SW480 (cell line): ENCODE measurements around the gene RSL1D1.
"Not testable (repeated sequence)": the region's sequence is repeated elsewhere in the genome, so short reads cannot be mapped to it uniquely, and the experiment has no call there.

Experiments used
- DNase-seq: peaks from one replicate; pipeline ENCODE4 v3.0.0-alpha.2; 2016; ENCODE audit warnings: low spot score

The RSL1D1 gene

DNA sequence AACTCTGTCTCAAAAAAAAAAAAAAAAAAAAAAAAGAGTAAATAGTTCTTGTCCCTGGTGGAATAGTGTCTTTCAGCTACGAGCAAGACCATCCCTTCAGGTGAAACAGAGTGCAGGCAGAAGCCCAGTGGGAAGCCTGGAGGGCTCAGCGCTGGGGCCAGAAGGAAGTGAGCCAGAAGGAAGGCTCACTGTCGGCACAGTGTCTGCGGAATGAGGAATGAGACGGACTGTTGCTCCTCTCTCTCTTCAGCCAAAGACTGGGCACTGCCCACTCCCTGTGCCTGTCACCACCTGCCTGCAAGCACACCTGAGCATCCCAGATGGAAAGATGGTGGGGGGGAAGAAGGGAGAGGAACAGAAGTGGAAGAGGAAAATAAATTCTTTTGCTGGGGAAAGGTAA lies 7.5 kb downstream of the RSL1D1 start:
- DNase-seq, result no peak

DNA sequence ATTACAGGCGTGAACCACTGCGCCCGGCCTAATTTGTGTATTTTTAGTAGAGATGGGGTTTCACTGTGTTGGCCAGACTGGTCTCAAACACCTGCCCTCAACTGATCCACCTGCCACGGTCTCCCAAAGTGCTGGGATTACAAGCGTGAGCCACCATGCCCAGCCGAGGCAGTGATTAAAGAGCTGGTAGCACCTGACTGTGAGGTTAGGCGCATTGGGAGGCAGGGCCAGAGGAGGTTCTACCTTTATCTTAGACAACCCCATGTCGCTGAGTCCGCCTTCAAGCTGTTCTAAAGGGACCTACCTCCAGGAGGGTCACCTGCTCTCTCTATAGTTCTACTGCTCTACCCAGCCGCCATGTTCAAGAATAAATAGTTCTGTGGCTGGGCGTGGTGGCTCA lies 8.1 kb downstream of the RSL1D1 start:
- DNase-seq, result no peak

DNA sequence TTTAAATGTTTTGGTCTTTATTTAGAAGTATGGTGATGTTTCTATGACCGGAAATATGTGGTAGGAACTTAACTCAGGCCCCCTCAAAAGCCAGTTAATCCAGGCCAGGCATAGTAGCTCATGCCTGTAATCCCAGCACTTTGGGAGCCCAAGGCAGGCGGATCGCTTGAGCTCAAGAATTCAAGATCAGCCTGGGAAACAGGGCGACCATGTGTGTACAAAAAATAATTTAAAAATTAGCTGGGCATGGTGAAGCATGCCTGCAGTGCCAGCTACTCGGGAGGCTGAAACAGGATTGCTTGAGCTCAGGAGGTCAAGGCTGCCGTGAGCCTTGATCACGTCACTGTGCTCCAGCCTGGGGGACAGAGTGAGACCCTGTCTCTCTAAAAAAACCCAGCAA lies 10.3 kb downstream of the RSL1D1 start:
- no peak for DNase-seq

DNA sequence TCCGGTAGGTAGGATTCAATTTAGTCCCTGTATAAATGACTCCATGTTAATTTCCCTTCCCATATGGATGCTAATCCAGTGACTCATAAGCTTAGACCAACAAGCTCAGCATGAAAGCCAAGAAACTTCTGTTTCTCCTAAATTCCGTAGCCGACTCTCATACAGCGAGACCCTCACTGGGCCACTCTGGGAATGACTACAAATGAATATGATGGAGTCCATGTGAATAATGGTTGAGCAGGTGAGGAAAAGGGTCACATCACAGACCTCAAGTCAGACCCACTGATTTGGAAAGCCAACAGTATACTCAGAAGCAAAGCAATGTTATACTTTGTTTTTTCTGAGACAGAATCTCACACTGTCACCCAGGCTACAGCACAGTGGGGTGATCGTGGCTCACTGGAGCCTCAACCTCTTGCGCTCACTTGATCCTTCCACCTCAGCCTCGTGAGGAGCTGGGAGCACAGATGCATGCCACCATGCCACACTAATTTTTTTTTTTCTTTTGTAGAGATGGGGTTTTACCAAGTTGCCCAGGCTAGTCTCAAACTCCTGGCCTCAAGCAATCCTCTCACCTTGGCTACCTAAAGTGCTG lies 14.6 kb downstream of the RSL1D1 start:
- no peak for DNase-seq

DNA sequence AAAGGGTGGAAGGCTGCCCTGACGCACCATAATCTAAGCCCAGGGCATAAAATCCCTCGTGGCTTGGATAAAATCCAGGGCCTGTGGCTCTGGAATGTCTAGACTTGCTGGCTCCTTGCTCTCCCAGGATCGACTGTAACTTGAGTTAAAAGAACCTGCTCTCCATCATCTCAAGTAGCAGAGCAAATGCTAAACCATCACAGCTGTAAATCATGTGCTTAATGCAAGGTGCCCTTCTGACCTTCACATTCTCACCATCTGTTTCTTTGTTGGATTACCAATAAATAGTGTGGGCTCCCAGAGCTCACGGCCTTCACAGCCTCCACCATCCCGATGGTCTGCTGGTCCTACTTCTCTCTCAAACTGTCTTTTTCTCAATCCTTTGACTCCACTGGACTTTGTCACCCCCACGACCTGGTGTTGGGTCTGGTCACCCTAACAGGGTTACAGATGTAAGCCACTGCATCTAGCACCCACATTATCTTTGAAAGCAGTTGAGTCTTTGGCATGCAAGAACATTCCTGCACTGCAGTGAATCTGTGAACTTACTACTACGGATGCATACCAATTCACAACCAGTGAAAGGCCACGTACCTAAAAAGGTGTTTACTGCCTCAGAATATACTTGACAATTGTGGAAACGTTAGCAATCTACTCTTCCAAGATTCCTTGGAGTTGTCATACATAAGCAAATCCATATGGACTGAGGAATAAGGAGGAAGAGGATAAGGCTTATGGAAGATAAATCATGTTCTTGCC lies 15.3 kb downstream of the RSL1D1 start:
- no peak for DNase-seq

DNA sequence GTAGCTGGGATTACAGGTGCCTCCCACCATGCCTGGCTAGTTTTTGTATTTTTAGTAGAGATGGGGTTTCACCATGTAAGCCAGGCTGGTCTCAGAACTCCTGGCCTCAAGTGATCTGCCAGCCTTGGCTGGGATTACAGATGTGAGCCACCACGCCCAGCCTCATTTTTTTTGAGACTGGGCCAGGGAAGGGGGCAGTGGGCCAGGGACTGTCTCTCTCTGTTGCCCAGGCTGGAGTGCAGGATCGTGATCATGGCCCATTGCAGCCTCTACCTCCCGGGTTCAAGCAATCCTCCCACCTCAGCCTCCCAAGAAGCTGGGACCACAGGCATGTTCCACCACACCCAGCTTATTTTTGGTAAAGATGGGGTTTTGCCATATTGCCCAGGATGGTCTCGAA lies 16.0 kb downstream of the RSL1D1 start:
- no peak for DNase-seq

DNA sequence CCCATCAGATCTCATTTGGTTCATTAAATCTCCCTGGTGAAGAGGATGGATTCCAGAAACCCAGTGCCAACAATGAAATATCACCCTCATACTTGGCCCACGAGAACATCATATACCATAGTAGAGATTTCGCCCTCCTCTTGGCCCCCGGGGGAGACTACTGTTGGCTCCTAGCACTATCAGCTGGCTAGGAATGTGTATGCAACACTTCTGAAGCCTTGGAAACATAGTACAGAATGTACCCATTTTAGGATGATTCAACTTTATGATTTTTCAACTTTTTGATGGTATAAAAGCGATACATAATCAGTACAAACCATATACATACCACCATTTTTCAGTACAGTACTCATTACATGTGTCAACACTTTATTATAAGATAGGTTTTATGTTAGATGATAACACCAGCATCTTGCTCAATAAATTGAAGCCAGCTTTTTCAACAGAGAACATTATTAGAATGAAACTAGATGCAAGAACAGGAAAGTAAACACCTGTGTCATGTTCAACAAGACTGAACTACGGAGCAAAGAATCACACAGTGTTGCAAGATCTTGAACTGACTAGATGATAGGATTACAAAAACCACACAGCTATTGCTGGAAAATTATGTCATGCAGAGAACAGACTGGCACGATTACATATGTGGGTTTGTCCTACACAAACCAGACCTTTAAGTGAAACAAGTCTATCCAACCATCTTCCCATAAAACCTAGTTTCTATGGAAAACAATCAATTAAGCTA lies 17.2 kb downstream of the RSL1D1 start:
- no peak for DNase-seq

DNA sequence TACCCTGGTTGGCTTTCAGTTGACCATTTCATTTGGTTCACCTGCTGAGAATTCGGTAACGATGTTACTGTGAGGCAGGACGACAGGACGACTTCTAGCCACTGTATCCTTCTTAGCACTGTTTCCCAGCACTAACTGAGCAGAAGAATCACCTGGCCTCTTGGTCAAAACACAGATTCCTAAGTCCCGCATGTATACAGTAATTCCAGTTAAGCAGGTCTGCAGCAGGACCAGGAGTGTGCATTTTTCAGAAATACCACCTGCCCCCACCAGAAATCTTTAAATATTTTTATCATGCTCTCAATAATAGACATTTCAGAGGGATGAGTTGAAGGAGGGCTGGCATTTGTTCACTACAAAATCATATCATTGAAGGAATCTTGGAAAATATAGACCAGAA lies 22.6 kb downstream of the RSL1D1 start:
- no peak for DNase-seq

DNA sequence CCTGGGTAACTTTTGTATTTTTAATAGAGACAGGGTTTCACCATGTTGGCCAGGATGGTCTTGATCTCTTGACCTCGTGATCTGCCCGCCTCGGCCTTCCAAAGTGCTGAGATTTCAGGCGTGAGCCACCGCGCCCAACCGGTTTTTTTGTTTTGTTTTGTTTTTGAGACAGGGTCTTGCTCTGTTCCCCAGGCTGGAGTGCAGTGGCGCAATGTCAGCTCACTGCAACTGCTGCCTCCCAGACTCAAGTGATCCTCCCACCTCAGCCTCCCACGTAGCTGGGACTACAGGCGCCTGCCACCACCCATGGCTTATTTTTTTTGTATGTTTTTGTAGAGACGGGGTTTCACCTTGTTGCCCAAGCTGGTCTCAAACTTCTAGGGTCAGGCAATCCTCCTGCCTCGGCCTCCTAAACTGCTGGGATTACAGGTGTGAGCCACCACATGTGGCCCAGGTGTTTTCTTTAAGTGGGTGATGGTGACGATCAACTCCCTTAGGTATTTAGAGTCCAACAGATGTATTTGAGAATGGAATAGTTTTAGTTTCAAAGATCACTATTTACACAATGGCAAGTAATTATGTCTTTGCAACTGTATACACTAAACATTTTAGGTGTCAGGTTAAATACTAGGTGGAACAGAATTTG lies 25.7 kb downstream of the RSL1D1 start:
- DNase-seq, result not testable (repeated sequence)

DNA sequence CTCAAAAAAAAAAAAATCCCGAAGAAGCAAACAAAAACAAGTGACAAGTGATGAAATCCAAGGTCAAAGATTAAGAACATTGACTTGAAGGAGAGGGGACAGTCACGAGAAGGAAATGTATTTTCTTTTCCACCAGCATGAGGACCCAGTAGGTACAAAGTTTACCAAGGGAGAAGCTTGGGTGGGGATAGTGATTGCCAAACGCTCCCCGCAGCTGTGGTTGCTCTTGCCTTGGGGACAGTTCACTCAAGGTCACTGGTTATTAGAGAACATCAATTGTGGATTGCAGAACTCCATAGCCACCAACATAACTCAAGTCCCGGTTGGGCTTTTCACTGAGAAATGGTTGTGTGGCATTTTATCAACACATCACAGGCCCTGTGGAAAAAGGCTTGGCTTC lies 27.0 kb downstream of the RSL1D1 start:
- peak; percentile 13 for DNase-seq

DNA sequence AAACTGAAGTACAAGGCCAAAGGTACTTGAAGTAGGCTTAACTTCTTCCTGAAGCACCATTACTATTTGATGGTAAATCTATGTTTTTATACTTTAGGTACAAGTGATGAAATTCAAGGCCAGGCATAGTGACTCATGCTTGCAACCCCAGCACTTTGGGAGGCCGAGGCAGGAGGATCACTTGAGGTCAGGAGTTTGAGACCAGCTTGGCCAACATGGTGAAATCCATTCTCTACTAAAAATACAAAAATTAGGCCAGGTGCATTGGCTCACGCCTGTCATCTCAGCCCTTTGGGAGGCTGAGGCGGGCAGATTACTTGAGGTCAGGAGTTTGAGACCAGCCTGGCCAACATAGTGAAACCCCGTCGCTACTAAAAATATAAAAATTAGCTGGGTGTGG lies 27.7 kb downstream of the RSL1D1 start:
- DNase-seq, result not testable (repeated sequence)

DNA sequence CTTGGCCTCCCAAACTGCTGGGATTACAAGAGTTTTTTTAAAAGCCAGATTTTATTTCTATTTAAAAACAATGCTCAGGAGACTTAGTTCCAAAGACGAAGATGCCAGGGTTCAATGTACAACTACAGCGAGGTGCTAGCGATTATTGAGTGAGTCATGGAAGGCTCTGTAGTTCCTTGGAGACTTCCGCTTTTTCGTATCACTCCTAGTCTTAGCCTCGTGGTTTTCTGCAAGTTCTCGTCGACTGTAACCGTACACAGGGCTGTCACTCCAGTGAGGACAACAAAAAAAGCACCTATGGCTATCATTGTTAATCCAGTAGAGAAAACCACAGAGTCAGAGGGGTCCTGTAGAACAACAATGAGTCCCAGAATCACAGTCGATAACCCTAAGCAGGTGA lies 31.5 kb downstream of the RSL1D1 start:
- DNase-seq, result no peak

DNA sequence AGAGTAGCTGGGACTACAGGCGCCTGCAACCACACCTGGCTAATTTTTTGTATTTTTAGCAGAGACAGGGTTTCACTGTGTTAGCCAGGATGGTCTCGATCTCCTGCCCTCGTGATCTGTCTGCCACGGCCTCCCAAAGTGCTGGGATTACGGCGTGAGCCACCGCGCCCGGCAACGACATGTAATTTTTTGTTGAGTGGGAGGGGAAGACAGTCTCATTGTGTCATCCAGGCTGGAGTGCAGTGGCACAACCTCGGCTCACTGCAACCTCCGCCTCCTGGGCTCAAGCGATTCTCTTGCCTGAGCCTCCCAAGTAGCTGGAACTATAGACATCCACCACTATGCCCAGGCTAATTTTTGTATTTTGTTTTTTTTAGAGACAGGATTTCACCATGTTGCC lies 32.4 kb downstream of the RSL1D1 start:
- DNase-seq, result not testable (repeated sequence)

DNA sequence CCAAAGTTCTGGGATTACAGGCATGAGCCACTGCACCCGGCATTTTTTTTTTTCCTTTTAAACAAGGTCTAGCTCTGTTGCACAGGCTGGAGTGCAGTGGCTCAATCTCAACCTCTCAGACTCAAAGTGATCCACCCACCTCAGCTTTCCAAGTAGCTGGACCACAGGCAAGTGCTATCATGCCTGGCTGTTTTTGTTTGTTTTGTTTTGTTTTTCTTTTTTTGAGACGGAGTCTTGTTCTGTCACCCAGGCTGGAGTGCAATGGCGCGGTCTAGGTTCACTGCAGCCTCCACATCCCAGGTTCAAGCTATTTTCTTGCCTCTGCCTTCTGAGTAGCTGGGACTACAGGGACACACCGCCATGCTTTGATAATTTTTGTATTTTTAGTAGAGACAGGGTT lies 35.2 kb downstream of the RSL1D1 start:
- DNase-seq, result no peak

DNA sequence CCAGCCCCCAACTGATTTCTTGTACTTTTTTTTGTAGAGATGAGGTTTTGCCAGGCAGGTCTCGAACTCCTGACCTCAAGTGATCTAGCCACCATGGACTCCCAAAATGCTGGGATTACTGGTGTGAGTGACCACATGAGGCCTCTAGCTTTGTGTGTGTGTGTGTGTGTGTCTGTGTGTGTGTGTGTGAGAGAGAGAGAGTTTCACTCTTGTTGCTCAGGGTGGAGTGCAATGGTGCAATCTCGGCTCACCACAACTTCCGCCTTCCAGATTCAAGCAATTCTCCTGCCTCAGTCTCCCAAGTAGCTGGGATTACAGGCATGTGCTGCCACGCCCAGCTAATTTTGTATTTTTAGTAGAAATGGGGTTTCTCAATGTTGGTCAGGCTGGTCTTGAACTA lies 36.5 kb downstream of the RSL1D1 start:
- DNase-seq, result not testable (repeated sequence)

DNA sequence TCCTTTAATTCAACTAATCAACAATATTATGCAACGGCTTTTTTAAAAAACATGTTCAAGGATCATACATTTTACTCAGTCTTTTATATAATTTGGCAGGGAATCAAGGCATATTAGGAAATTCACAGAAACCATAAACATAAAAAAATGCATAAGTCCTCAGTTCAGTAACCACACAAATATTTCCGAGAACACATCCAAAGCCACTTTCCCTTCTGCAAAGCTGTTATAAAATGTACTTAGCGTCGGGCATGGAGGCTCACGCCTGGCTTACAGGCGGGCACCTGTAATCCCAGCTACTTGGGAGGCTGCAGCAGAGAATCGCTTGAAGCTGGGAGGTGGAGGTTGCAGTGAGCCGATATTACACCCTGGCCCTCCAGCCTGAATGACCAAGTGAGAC lies 44.6 kb downstream of the RSL1D1 start:
- DNase-seq, result no peak

DNA sequence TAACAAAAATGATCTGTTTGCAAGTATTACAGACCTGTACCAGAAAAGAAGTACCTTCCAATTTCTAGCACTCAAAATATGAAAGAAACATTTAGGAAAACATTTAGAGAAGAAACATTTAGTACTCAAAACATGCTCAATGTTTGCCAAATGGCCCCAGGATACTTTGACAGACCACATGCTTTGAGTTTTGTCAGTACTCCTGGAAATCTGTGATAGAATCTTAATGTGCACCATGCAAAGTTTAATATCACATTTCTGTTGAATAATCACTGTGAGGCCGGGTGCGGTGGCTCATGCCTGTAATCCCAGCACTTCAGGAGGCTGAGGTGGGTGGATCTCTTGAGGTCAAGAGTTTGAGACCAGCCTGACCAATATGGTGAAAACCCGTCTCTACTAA lies 45.8 kb downstream of the RSL1D1 start:
- no peak for DNase-seq

DNA sequence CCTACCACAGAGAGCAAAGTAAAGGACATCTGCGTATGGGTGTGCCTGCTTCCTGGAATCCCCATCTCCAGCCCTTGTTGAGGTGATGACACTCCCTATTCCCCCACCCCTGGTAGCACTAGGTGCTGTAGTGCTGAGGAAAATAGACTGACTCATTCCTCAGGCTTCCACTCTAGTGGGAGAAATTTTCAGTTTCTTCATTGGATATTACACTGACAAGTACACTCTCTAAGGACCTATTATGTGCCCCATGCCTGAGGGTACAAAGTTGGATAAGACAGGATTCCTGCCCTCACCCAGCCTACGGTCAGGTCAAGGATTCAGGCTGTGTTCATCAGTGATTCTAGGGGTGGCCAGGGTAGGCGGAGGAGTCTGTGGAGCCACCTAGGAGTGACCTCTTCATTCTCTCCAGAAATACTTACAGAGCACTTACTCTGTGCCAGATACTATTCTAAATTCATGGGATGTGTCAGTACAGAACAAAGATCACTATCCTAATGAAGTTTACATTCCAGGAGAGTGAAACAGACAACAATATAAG lies 49.8 kb downstream of the RSL1D1 start:
- no peak for DNase-seq

DNA sequence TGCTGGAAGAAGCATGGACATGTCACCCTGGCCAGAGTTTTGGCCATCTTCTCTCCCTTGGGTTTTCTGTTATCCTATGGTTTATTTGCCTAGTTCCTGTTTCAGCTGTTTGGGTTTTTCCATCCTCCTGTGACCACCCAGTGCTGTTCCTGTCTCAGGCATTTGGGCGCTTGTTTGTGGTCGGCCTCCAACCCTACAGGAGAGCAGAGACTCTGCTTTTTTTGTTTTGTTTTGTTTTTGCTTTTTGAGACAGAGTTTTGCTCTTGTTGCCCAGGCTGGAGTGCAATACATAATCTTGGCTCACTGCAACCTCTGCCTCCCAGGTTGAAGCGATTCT lies 51.0 kb downstream of the RSL1D1 start:
- no peak for DNase-seq

DNA sequence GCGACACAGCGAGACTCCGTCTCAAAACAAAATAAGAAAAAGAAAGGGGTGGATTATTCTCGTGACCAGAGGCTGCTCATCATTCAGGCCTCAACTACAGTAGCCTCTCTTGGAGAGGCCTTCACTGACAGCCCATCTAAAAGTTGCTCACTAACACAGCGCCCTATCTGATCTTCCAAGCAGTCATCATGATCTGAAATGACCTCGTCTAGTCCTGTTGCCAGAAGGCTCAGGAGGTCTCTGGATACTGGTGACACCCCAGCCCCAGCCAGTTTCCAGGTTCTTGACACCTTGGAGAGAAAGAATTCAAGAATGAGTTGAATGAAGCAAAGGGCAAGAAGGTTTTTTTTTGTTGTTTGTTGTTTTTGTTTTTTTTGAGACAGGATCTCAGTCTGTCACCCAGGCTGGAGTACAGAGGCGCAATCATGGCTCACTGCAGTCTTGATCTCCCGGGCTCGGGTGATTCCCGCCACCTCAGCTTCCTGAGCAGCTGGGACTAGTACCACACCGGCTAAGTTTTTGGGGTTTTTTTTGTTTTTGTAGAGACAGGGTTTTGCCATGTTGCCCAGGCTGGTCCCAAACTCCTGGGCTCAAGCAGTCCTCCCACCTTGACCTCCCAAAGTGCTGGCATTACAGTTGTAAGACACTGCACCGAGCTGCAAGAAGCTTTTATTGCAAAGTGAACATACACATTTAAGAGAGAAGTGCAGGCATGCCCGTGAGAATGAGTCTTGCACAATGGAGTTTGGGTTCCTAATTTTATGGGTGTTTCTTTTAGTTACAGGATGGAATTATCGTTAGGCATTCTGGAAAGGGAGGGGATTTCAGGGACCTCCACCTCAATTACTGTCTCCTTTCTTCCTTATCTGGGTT lies 51.6 kb downstream of the RSL1D1 start:
- DNase-seq, result no peak

DNA sequence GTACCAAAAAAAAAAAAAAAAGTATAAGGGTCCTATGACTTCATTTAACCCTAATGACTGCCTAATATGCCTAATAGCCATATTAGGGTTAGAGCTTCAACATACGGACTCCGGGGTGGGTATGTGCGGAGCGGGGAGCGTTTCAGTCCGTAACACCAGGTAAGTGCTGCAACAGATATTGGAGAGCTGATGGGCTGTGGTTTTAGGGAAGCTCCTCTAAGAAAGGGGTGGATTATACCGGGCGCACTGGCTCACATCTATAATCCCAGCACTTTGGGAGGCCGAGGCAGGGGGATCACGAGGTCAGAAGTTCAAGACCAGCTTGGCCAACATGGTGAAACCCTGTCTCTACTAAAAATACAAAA lies 52.3 kb downstream of the RSL1D1 start:
- DNase-seq, result no peak

DNA sequence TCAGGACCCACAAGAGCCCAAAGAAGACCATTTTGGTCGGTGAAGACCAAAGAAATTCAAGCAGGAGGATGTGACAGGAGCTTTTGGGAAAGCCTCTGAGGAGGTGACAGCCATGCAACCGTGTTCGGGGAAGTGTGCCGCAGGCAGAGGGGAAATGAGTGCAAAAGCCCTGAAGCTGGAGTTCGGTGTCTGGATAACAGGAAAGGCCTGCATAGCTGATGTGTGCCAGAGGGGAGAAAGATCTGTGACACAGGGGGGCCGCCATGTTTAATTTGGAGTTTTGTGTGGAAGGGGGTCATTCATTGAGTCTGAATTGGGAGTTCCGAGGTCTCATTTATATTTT lies 53.4 kb downstream of the RSL1D1 start:
- DNase-seq, result no peak
